Measurements from ENCODE around the gene LMBRD1.

GRCh38 chr6:69756366-69756765 is 40.4 kb downstream of the LMBRD1 start:
- no peak for TF ChIP-seq HDGF (IDR thresholded peaks at IDR 0.05; ENCODE audit: borderline replicate concordance)
- TF ChIP-seq ELF4 (IDR thresholded peaks at IDR 0.05) = no peak
- TF ChIP-seq NFRKB (IDR thresholded peaks at IDR 0.05) = no peak
- no peak for TF ChIP-seq FOXM1 (IDR thresholded peaks at IDR 0.05; ENCODE audit: borderline replicate concordance)
- TF ChIP-seq, protein P1, sequence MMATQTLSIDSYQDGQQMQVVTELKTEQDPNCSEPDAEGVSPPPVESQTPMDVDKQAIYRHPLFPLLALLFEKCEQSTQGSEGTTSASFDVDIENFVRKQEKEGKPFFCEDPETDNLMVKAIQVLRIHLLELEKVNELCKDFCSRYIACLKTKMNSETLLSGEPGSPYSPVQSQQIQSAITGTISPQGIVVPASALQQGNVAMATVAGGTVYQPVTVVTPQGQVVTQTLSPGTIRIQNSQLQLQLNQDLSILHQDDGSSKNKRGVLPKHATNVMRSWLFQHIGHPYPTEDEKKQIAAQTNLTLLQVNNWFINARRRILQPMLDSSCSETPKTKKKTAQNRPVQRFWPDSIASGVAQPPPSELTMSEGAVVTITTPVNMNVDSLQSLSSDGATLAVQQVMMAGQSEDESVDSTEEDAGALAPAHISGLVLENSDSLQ (IDR thresholded peaks at IDR 0.05) = no peak
- no peak for TF ChIP-seq BHLHE40 (IDR thresholded peaks at IDR 0.05; ENCODE audit: borderline replicate concordance)
- no peak for TF ChIP-seq CTBP1 (IDR thresholded peaks at IDR 0.05; ENCODE audit: borderline replicate concordance)
